Body of pancreas (tissue), 4 donors: ENCODE measurements around the gene HBB. TPM values are rescaled to one million over a fixed set of nuclear protein-coding genes. Genes with fewer than 3 reads are reported as not detected.

ENCODE experiments used
- ATAC-seq: fragments of 150-250 bp; one replicate; pipeline ENCODE4 v1.9.1; 2016
- DNase-seq, 4 donors: peaks; one replicate each; pipeline ENCODE4 v3.0.0-alpha.2; 2019
- H3K27ac ChIP-seq, 4 donors: fragments of 200-600 bp; sonication (generic); 1 replicate in 3 of 4; 2 replicates in 1 of 4; pipeline versions ENCODE4 v1.5.1 to v1.6.1; 2016 to 2019; ENCODE audit warnings: mild to moderate bottlenecking in 1 of 4, mixed read lengths in 1 of 4, moderate library complexity in 1 of 4
- H3K27me3 ChIP-seq, 2 donors: fragments of 200-600 bp; sonication (generic); one replicate each; pipeline ENCODE4 v1.6.0; 2016; ENCODE audit warnings: mild to moderate bottlenecking in 1 of 2
- H3K36me3 ChIP-seq, 2 donors: fragments of 200-600 bp; sonication (generic); replicated peaks in 1 of 2; 2 replicates each; pipeline ENCODE4 v1.5.1; 2016; ENCODE audit warnings: low read depth in 2 of 2; ENCODE audit not compliant: insufficient read depth in 1 of 2
- H3K4me1 ChIP-seq: fragments of 200-600 bp; sonication (generic); one replicate; pipeline ENCODE4 v1.6.0; 2016
- H3K4me3 ChIP-seq, 2 donors: fragments of 200-600 bp; sonication (generic); 1 replicate in 1 of 2; 2 replicates in 1 of 2; pipeline ENCODE4 v1.5.1; 2016 to 2019
- H3K9me3 ChIP-seq, 3 donors: fragments of 200-600 bp; sonication (generic); 1 replicate in 2 of 3; 2 replicates in 1 of 3; pipeline ENCODE4 v1.5.1; 2016
- CTCF ChIP-seq, 7 experiments: fragments of 450-650 bp in 4 of 7; fragments of 200-600 bp in 3 of 7; sonication (generic) in 3 of 7; IDR thresholded peaks; one replicate each; pipeline ENCODE4 v1.5.1; 2016 to 2019; ENCODE audit warnings: antibody characterized with exemption in 7 of 7
- POLR2A ChIP-seq, 3 donors: fragments of 450-650 bp; IDR thresholded peaks; one replicate each; pipeline ENCODE4 v1.6.1; 2016; ENCODE audit warnings: antibody characterized with exemption in 3 of 3, mild to moderate bottlenecking in 2 of 3
- WGBS, 2 donors: methylation state at CpG; one replicate each; pipeline ENCODE4 v1.1.5; 2017; 5-methylcytosine and 5-hydroxymethylcytosine counted together
- intact Hi-C: fragments of 100-400 bp; cut with DNase I; formaldehyde crosslinking; loops from one replicate; pipeline ENCODE4 v1.15.1; 2023
- total RNA-seq, 2 donors: library from RNA; depleted of rRNA; stranded (reverse); fragments of >200 nt; gene quantifications; one replicate each; pipeline ENCODE4 v1.1.0, GENCODE V29; 2016

The HBB gene
- total RNA-seq, 2 donors from 2014 or later = 13.0 TPM; not detected in 1

DNA sequence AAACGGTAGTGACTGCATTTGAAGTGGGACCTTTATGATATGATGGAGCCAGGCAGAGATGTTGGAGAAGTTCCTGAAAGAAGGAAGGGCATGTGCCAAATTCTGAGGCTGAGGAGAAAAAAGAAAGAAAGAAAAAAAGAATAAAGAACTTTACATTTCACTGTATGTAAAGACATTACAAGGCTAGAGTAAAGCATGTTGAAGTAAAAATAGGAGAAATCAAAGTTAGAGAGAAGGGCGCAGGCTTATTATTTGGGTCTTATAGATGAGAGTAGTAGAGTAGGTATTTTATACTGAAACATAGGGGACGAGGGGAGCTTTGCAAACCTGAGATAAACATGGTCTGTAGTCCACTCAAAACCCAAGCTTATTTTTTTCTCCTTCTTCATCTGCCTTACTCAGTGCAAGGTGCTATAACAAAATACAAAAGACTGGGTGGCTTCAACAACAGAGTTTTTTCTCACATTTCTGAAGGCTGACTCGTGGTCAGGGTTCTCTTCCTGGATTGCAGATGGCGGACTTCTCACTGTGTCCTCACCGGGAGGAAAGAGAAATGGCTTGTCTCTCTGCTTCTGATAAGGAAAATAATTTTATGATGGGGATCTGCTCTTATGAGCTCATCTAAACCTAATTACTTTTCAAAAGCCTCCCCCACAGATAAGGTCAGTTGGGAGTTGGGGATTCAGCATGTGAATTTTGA, 20.1 kb upstream of the HBB start:
- no peaks in the 10 kb centered on the region for H3K9me3 ChIP-seq
- DNase-seq (no peak), ATAC-seq (no peak)
- H3K27me3 ChIP-seq = no peaks in the 10 kb centered on the region
- H3K4me3 ChIP-seq = no peak overlapping the region
- H3K4me1 ChIP-seq = no peaks in the 10 kb centered on the region
- intact Hi-C loops = no loop called here
- TF ChIP-seq POLR2A (IDR thresholded peaks at IDR 0.05) = no peak
- TF ChIP-seq CTCF (IDR thresholded peaks at IDR 0.05) = no peak
- H3K27ac ChIP-seq = no peak overlapping the region
- WGBS, 2 donors = 49 to 61% methylated on average over 6 of the region's 6 CpGs
- no peaks in the 10 kb centered on the region for H3K36me3 ChIP-seq

DNA sequence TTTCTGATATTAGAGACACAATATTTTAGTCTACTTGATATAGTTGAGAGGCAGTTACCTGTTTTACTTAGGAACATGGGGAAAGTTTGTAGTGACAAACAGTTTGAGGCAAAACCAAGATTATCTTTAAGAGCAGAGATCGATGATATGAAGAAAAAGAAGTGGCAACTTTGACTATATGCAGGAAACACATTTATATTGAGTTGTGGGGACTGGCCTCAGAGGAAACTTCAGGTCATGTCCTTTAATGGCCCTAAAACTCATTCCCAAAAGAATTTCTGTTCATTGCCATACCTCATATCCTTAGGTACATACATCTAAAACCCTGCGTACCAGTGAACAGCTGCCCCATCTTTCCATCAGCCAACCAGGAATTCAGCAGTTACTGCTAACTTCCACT, 18.3 kb upstream of the HBB start:
- no peak for ATAC-seq

DNA sequence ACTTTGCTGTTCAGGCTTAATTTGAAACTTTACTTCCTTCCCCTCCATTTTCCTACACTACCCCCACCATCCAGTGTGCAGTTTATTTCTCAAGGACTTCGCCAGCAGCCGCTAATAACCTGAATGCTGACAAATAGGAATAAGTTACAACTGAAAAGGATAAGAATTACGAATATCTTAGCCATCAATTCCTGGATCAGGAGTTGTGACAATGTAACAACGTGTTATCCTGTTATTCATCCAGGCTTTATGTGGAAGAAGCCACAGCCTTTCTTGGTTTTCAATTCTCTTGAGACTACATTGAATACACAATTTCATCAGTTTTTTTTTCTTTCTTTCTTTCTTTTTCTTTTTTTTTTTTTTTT, 16.9 kb upstream of the HBB start:
- intact Hi-C loops = no loop called here
- 69 to 72% methylated on average over 4 of the region's 4 CpGs for WGBS, 2 donors
- no peaks in the 10 kb centered on the region for H3K27me3 ChIP-seq
- no peaks in the 10 kb centered on the region for H3K4me1 ChIP-seq
- no peak overlapping the region for H3K4me3 ChIP-seq
- DNase-seq (no peak), ATAC-seq (no peak)
- H3K9me3 ChIP-seq = no peaks in the 10 kb centered on the region
- no peaks in the 10 kb centered on the region for H3K36me3 ChIP-seq
- TF ChIP-seq POLR2A (IDR thresholded peaks at IDR 0.05) (no peak), CTCF (IDR thresholded peaks at IDR 0.05) (no peak)
- no peak overlapping the region for H3K27ac ChIP-seq

More for the DNA sequence above, 18.3 kb upstream of the HBB start:
- H3K4me3 ChIP-seq = no peak overlapping the region
- DNase-seq = no peak
- no peaks in the 10 kb centered on the region for H3K9me3 ChIP-seq
- no peaks in the 10 kb centered on the region for H3K36me3 ChIP-seq
- WGBS, 2 donors = 73 to 74% methylated on average over 2 of the region's 2 CpGs
- H3K27ac ChIP-seq = no peak overlapping the region
- TF ChIP-seq CTCF (IDR thresholded peaks at IDR 0.05) = no peak
- no peak for TF ChIP-seq POLR2A (IDR thresholded peaks at IDR 0.05)
- no peaks in the 10 kb centered on the region for H3K27me3 ChIP-seq
- H3K4me1 ChIP-seq = no peaks in the 10 kb centered on the region
- intact Hi-C loops = no loop called here

GRCh38 chr11:5242933-5243815, 16.3 kb upstream of the HBB start:
- no peak for ATAC-seq
- Histone ChIP-seq H3K27me3 (no peaks in the 10 kb centered on the region), H3K4me1 (no peaks in the 10 kb centered on the region), H3K4me3 (no peak overlapping the region), H3K27ac (no peak overlapping the region), H3K9me3 (no peaks in the 10 kb centered on the region), H3K36me3 (no peaks in the 10 kb centered on the region)
- intact Hi-C loops = no loop called here
- no peak for DNase-seq
- TF ChIP-seq CTCF (IDR thresholded peaks at IDR 0.05) (no peak), POLR2A (IDR thresholded peaks at IDR 0.05) (no peak)
- 55 to 61% methylated on average over 7 of the region's 7 CpGs for WGBS, 2 donors
